Smooth muscle cell (in vitro differentiated cells): ENCODE data around the gene NEK1. TPM values are rescaled to one million over a fixed set of nuclear protein-coding genes. Genes with fewer than 3 reads are reported as not detected.

Source experiments
- DNase-seq: peaks from one replicate; lab custom pipeline; 2025; ENCODE audit not compliant: unreplicated experiment; lab: John Stamatoyannopoulos, UW
- H2AFZ ChIP-seq: fragments of 200-600 bp; sonication (generic); 2 replicates; pipeline ENCODE4 v1.6.0; 2016; ENCODE audit warnings: antibody characterized with exemption, low read depth, mild to moderate bottlenecking
- H3F3A ChIP-seq: fragments of 200-600 bp; sonication (generic); 2 replicates; pipeline ENCODE4 v1.6.0; 2017; ENCODE audit warnings: antibody characterized with exemption, low read depth
- H3K27ac ChIP-seq: fragments of 200-600 bp; sonication (generic); 2 replicates; pipeline ENCODE4 v1.5.1; 2016; ENCODE audit warnings: low read depth, mild to moderate bottlenecking
- H3K27me3 ChIP-seq: fragments of 200-600 bp; sonication (generic); 2 replicates; pipeline ENCODE4 v1.6.1; 2016; ENCODE audit warnings: low read depth, mild to moderate bottlenecking
- H3K36me3 ChIP-seq: fragments of 200-600 bp; sonication (generic); 2 replicates; pipeline ENCODE4 v1.5.1; 2016; ENCODE audit warnings: low read depth
- H3K4me1 ChIP-seq: fragments of 200-600 bp; sonication (generic); 2 replicates; pipeline ENCODE4 v1.5.1; 2016; ENCODE audit warnings: low read depth
- H3K4me2 ChIP-seq: fragments of 200-600 bp; sonication (generic); 2 replicates; pipeline ENCODE4 v1.6.0; 2016; ENCODE audit warnings: mild to moderate bottlenecking
- H3K4me3 ChIP-seq: fragments of 200-600 bp; sonication (generic); 2 replicates; pipeline ENCODE4 v1.5.1; 2016; ENCODE audit warnings: mild to moderate bottlenecking
- H3K79me2 ChIP-seq: fragments of 200-600 bp; sonication (generic); 2 replicates; pipeline ENCODE4 v1.6.0; 2016; ENCODE audit warnings: low read depth, mild to moderate bottlenecking
- H3K9ac ChIP-seq: fragments of 200-600 bp; sonication (generic); 2 replicates; pipeline ENCODE4 v1.6.0; 2016; ENCODE audit warnings: low read depth
- H3K9me3 ChIP-seq: fragments of 200-600 bp; sonication (generic); replicated peaks from 2 replicates; pipeline ENCODE4 v1.5.1; 2016; ENCODE audit warnings: low read depth
- H4K20me1 ChIP-seq: fragments of 200-600 bp; sonication (generic); 2 replicates; pipeline ENCODE4 v1.6.0; 2016; ENCODE audit warnings: low read depth
- CTCF ChIP-seq: fragments of 200-600 bp; sonication (generic); IDR thresholded peaks from 2 replicates; pipeline ENCODE4 v1.5.1; 2017; ENCODE audit warnings: borderline replicate concordance, mild to moderate bottlenecking, antibody characterized with exemption; ENCODE audit not compliant: insufficient read depth, poor library complexity, severe bottlenecking
- WGBS: methylation state at CpG from one replicate; pipeline ENCODE4 v1.1.7; 2016; ENCODE audit warnings: low lambda C conversion rate; 5-methylcytosine and 5-hydroxymethylcytosine counted together
- polyA plus RNA-seq: library from polyadenylated mRNA; unstranded; fragments of >200 nt; fragmentation: Nextera tagmentation; extraction: Ambion mirVana; gene quantifications from 2 replicates; pipeline ENCODE4 v1.2.1, GENCODE V29; 2016
- total RNA-seq: library from RNA; depleted of rRNA; stranded (reverse); fragments of >200 nt; gene quantifications from 2 replicates; pipeline ENCODE4 v1.2.3, GENCODE V29; 2014

The NEK1 gene
- total and polyA plus RNA-seq, 2 experiments from 2014 or later, result 10.5 to 11.8 TPM

- Histone ChIP-seq H3K27ac (no peak overlapping the region), H3K79me2 (no peaks in the 10 kb centered on the region), H3K4me1 (peaks cover 9% of the 10 kb centered on the region), H2AFZ (no peak overlapping the region), H3K27me3 (no peaks in the 10 kb centered on the region), H4K20me1 (no peaks in the 10 kb centered on the region), H3K9me3 (no peaks in the 10 kb centered on the region), H3K4me2 (no peak overlapping the region), H3F3A (no peaks in the 10 kb centered on the region), H3K36me3 (peaks cover 6% of the 10 kb centered on the region), H3K4me3 (no peak overlapping the region), H3K9ac (no peak overlapping the region)
- DNase-seq, result no peak
- WGBS, result 66% methylated on average over 3 of the region's 3 CpGs
- TF ChIP-seq CTCF, result no peak
Observed at GRCh38 chr4:169400832-169401231, 211.6 kb downstream of the NEK1 start.

DNA sequence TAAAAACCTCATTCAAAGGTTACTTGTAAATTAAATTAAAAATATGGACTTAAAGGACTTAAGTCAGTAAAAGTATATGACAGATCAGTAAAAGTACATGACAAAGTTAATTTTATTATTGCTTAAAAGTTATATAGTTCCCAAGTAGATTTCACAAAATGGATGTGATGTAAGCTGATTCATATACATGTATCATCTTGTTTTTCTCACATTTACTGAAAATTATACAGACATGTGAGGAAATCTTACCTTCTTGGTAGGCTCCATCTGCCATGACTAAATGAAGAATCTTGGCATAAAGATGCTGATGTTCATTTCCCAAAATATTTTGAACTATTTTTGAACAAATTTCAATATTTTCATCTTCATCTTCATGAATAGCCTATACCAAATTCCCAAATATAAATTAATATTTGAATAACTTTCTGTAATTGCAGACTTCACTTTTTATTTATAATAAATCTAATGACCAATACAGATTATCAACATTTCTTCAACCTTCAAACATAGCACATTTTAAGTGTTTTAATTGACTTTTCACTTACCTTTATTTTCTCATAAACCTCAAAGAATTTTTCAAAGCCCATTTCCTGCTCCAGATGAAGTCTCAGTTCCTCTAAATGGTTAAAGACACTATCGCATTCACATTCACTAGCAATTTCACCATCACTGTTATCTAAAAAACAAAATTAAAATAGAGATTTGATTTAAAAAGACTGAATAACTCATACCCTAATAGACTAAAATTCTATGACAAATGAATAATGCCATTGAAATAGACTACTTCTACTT, 212.2 kb downstream of the NEK1 start:
- H3K4me1 ChIP-seq, result peaks cover 9% of the 10 kb centered on the region
- DNase-seq, result no peak
- H3K27ac ChIP-seq, result no peak overlapping the region
- H3K36me3 ChIP-seq, result peaks cover 6% of the 10 kb centered on the region
- H3K9ac ChIP-seq, result no peak overlapping the region
- TF ChIP-seq CTCF, result no peak
- no peak overlapping the region for H3K4me2 ChIP-seq
- H2AFZ ChIP-seq, result no peak overlapping the region
- H3K9me3 ChIP-seq, result no peaks in the 10 kb centered on the region
- no peak overlapping the region for H3K4me3 ChIP-seq
- 100% methylated on average over 1 of the region's 1 CpG for WGBS
- no peaks in the 10 kb centered on the region for H4K20me1 ChIP-seq
- H3K27me3 ChIP-seq, result no peaks in the 10 kb centered on the region
- H3F3A ChIP-seq, result no peaks in the 10 kb centered on the region
- no peaks in the 10 kb centered on the region for H3K79me2 ChIP-seq

DNA sequence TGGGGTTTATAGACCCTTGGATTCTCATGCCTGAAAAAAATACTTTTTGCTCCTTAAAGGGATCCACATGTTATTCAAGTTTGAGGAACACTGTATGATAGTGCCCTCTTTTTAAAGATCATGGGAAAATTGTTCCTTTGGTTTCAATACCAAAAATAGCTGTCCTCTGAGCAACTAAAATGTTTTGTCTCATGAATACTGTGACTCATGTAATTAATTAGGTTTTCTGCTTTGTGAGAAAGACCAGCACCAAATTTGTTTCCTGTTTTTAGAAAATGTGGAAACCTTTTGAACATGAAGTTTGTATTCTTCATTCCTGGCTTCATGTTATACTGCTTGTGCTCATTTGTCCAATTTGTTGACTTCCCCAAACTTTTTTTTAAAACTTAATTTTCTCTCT, 214.1 kb downstream of the NEK1 start:
- Histone ChIP-seq H2AFZ (no peak overlapping the region), H3K9me3 (no peaks in the 10 kb centered on the region), H3K27ac (peak overlapping the region; percentile 58), H3F3A (no peaks in the 10 kb centered on the region), H4K20me1 (no peaks in the 10 kb centered on the region), H3K27me3 (no peaks in the 10 kb centered on the region), H3K4me2 (peak overlapping the region; percentile 40), H3K4me1 (peaks cover 9% of the 10 kb centered on the region), H3K36me3 (peaks cover 6% of the 10 kb centered on the region), H3K4me3 (no peak overlapping the region), H3K79me2 (no peaks in the 10 kb centered on the region), H3K9ac (no peak overlapping the region)
- no peak for DNase-seq
- TF ChIP-seq CTCF, result no peak

DNA sequence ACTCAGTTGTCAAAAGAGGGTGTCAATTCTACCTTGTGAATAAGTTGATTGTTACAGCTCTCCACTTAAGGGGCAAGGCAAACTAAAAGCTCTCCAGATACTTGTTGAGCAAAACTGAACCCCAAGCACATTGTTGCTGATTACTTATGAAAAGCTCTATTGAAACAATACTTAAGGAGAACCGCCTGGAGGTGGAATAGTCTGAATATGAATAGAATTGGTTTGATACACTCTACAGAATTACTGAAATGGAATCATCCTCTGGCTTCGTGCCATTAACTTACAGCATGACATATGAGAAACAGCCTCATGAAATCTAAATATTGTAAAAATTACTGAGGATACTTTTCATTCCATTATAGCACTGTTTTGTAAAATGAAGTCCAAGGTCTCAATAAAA, 214.6 kb downstream of the NEK1 start:
- Histone ChIP-seq H3K79me2 (no peaks in the 10 kb centered on the region), H3K27ac (peak overlapping the region; percentile 58), H3K27me3 (no peaks in the 10 kb centered on the region), H4K20me1 (no peaks in the 10 kb centered on the region), H3K9ac (no peak overlapping the region), H3K4me3 (no peak overlapping the region), H2AFZ (no peak overlapping the region), H3K4me1 (peaks cover 9% of the 10 kb centered on the region), H3K9me3 (no peaks in the 10 kb centered on the region), H3F3A (no peaks in the 10 kb centered on the region), H3K36me3 (peaks cover 6% of the 10 kb centered on the region), H3K4me2 (peak overlapping the region; percentile 40)
- no peak for TF ChIP-seq CTCF
- DNase-seq, result no peak
- WGBS, result 98% methylated on average over 2 of the region's 2 CpGs
